ENCODE measurements around the gene OR14A16. TPM values are rescaled to one million over a fixed set of nuclear protein-coding genes. Genes with fewer than 3 reads are reported as not detected.

Gene OR14A16
- polyA plus RNA-seq, 3 donors, result not detected

DNA sequence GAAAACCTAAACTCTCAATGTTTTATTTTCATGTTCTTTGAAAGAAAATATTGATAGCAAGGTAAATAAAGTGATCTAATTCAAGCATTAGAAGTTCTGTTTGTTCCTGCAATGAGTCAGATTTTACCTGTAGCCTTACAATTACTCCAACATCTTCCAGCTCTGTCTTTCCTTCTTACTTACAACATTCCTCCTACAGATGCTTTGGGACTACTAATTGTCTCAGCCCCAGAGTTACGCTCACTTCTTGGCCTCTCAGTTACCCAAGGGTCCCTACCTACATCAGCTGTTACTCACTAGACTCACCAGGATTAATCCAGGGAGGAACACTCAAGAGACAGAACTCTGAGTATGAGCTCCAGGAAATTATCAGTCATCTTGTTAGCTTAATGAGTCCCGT lies 26.4 kb downstream of the OR14A16 start:
- H3K4me3 ChIP-seq (replicated peaks in 1 of 3; ENCODE audit: low read depth in 2 of 3, low read length in 3 of 3), result no peak overlapping the region
- no peak overlapping the region for H3K4me2 ChIP-seq (replicated peaks; ENCODE audit: extremely low read depth, low read length, poor library complexity, severe bottlenecking)
- H3K36me3 Mint-ChIP-seq, result no peaks in the 10 kb centered on the region
- H4K20me1 ChIP-seq (ENCODE audit: insufficient read depth, low read length), result no peaks in the 10 kb centered on the region
- no peaks in the 10 kb centered on the region for H3K27me3 Mint-ChIP-seq (ENCODE audit: low read depth in 3 of 3)
- peaks cover 0 to 3% of the 10 kb centered on the region in 2 donors for H3K9me3 ChIP-seq (replicated peaks in 1 of 2; ENCODE audit: control insufficient read depth in 1 of 2, insufficient read depth in 1 of 2, low read length in 2 of 2)
- H3K4me3 Mint-ChIP-seq, result no peak overlapping the region
- TF ChIP-seq, protein P1, sequence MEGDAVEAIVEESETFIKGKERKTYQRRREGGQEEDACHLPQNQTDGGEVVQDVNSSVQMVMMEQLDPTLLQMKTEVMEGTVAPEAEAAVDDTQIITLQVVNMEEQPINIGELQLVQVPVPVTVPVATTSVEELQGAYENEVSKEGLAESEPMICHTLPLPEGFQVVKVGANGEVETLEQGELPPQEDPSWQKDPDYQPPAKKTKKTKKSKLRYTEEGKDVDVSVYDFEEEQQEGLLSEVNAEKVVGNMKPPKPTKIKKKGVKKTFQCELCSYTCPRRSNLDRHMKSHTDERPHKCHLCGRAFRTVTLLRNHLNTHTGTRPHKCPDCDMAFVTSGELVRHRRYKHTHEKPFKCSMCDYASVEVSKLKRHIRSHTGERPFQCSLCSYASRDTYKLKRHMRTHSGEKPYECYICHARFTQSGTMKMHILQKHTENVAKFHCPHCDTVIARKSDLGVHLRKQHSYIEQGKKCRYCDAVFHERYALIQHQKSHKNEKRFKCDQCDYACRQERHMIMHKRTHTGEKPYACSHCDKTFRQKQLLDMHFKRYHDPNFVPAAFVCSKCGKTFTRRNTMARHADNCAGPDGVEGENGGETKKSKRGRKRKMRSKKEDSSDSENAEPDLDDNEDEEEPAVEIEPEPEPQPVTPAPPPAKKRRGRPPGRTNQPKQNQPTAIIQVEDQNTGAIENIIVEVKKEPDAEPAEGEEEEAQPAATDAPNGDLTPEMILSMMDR (IDR thresholded peaks at IDR 0.05), result no peak
- no peak overlapping the region for H3K27ac ChIP-seq (ENCODE audit: low read depth in 1 of 2, low read length in 2 of 2)
- peaks cover 4 to 22% (median 10%) of the 10 kb centered on the region in 7 donors for H3K9me3 Mint-ChIP-seq
- no peak overlapping the region for H3K27ac Mint-ChIP-seq
- WGBS (ENCODE audit: insufficient coverage), result 50% methylated on average over 2 of the region's 2 CpGs
- H3K36me3 ChIP-seq (replicated peaks in 1 of 2; ENCODE audit: control insufficient read depth in 1 of 2, insufficient read depth in 2 of 2, low read length in 2 of 2), result no peaks in the 10 kb centered on the region
- H3K4me1 Mint-ChIP-seq, result no peaks in the 10 kb centered on the region
- no peaks in the 10 kb centered on the region for H3K27me3 ChIP-seq (ENCODE audit: control insufficient read depth in 2 of 2, insufficient read depth in 2 of 2, low read length in 2 of 2)
- H3K79me2 ChIP-seq (ENCODE audit: insufficient read depth, low read length), result no peaks in the 10 kb centered on the region
- H3K9ac ChIP-seq (ENCODE audit: insufficient read depth, low read length, poor library complexity, severe bottlenecking), result no peak overlapping the region
- H3K4me1 ChIP-seq (ENCODE audit: control insufficient read depth in 1 of 2, insufficient read depth in 2 of 2, low read length in 2 of 2), result no peaks in the 10 kb centered on the region
- intact Hi-C loops (cut with micrococcal nuclease), result no loop called here
- no peak overlapping the region for H2AFZ ChIP-seq (ENCODE audit: insufficient read depth, low read depth, low read length, poor library complexity, severe bottlenecking)
- DNase-seq, result no peak

DNA sequence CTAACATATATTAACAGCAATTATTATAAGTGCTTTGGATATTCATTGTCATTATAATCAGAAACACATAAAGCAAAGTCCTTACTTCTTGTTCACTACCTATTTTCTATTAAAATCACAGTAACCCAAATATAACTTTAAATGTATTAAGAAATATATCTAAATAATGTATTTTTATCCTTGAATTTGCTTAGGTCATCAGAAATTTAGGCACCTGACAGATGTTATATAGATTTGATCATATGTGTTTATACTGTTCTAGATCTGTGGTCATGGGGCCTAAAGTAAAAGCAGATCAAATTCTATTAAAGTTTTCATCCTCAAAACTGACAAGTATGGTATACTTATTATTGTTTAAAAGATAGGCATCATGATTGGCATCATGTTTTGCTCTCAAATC lies 54.3 kb downstream of the OR14A16 start:
- no peak overlapping the region for H3K4me3 Mint-ChIP-seq
- H3K79me2 ChIP-seq (ENCODE audit: insufficient read depth, low read length), result no peaks in the 10 kb centered on the region
- no peak for DNase-seq
- no peaks in the 10 kb centered on the region for H3K36me3 Mint-ChIP-seq
- no peak overlapping the region for H3K4me2 ChIP-seq (replicated peaks; ENCODE audit: extremely low read depth, low read length, poor library complexity, severe bottlenecking)
- H3K36me3 ChIP-seq (replicated peaks in 1 of 2; ENCODE audit: control insufficient read depth in 1 of 2, insufficient read depth in 2 of 2, low read length in 2 of 2), result no peaks in the 10 kb centered on the region
- H3K27me3 ChIP-seq (ENCODE audit: control insufficient read depth in 2 of 2, insufficient read depth in 2 of 2, low read length in 2 of 2), result no peaks in the 10 kb centered on the region
- H3K9me3 Mint-ChIP-seq, result peaks cover 0 to 7% (median 0%) of the 10 kb centered on the region in 7 donors
- TF ChIP-seq, protein P1 (IDR thresholded peaks at IDR 0.05), result no peak
- no peaks in the 10 kb centered on the region for H3K4me1 Mint-ChIP-seq
- no peak overlapping the region for H3K27ac Mint-ChIP-seq
- no peak overlapping the region for H2AFZ ChIP-seq (ENCODE audit: insufficient read depth, low read depth, low read length, poor library complexity, severe bottlenecking)
- H3K4me3 ChIP-seq (replicated peaks in 1 of 3; ENCODE audit: low read depth in 2 of 3, low read length in 3 of 3), result no peak overlapping the region
- peaks cover 0 to 2% (median 0%) of the 10 kb centered on the region in 3 donors for H3K27me3 Mint-ChIP-seq (ENCODE audit: low read depth in 3 of 3)
- no peaks in the 10 kb centered on the region for H3K9me3 ChIP-seq (replicated peaks in 1 of 2; ENCODE audit: control insufficient read depth in 1 of 2, insufficient read depth in 1 of 2, low read length in 2 of 2)
- no peaks in the 10 kb centered on the region for H4K20me1 ChIP-seq (ENCODE audit: insufficient read depth, low read length)
- intact Hi-C loops (cut with micrococcal nuclease), result no loop called here
- H3K27ac ChIP-seq (ENCODE audit: low read depth in 1 of 2, low read length in 2 of 2), result no peak overlapping the region
- H3K4me1 ChIP-seq (ENCODE audit: control insufficient read depth in 1 of 2, insufficient read depth in 2 of 2, low read length in 2 of 2), result no peaks in the 10 kb centered on the region
- no peak overlapping the region for H3K9ac ChIP-seq (ENCODE audit: insufficient read depth, low read length, poor library complexity, severe bottlenecking)

Other genes with a start within 250 kb of the OR14A16 start
- not detected for gene OR2G2, start 235.8 kb downstream of the OR14A16 start, polyA plus RNA-seq
- gene OR2G3, start 218.5 kb downstream of the OR14A16 start, polyA plus RNA-seq, result not detected
- gene OR13G1, start 144.4 kb downstream of the OR14A16 start, polyA plus RNA-seq, result not detected
- not detected for gene OR6F1, start 107.5 kb downstream of the OR14A16 start, polyA plus RNA-seq
- not detected for gene OR14K1, start 85.5 kb downstream of the OR14A16 start, polyA plus RNA-seq
- not detected for gene OR14A2, start 76.0 kb downstream of the OR14A16 start, polyA plus RNA-seq
- gene OR1C1, start 63.6 kb downstream of the OR14A16 start, polyA plus RNA-seq, result not detected
- gene OR11L1, start 17.8 kb upstream of the OR14A16 start, polyA plus RNA-seq, result not detected
- gene TRIM58, start 33.1 kb upstream of the OR14A16 start, polyA plus RNA-seq, result under 1 TPM; 0.43 to 0.83 (median 0.68) TPM
- under 1 TPM in 2 of 3 donors, not detected in 1; 0.09 to 0.31 TPM for gene OR2W3, start 71.5 kb upstream of the OR14A16 start, polyA plus RNA-seq
- not detected for gene OR2T8, start 96.1 kb upstream of the OR14A16 start, polyA plus RNA-seq
- gene OR2AJ1, start 100.8 kb upstream of the OR14A16 start, polyA plus RNA-seq, result not detected
- gene OR2L8, start 124.7 kb upstream of the OR14A16 start, polyA plus RNA-seq, result not detected
- not detected for gene OR2AK2, start 141.1 kb upstream of the OR14A16 start, polyA plus RNA-seq
- gene OR2L5, start 189.5 kb upstream of the OR14A16 start, polyA plus RNA-seq, result not detected
- under 1 TPM in 1 of 3 donors, not detected in 2; 0.05 TPM for gene OR2L2, start 206.0 kb upstream of the OR14A16 start, polyA plus RNA-seq
- gene OR2L3, start 222.7 kb upstream of the OR14A16 start, polyA plus RNA-seq, result not detected

All from CD14-positive monocyte (primary cell).